ENCODE results near the gene TMEM30A.

- TF ChIP-seq EZH2 (IDR thresholded peaks at IDR 0.05) = no peak
- TF ChIP-seq POLR2AphosphoS5 (IDR thresholded peaks at IDR 0.05; ENCODE audit: borderline replicate concordance, low read depth, low read length) = no peak
Measured at GRCh38 chr6:75291331-75291730, 6.7 kb upstream of the TMEM30A start.

Measured in SK-N-MC (cell line).